HS-27A (cell line): Measurements from ENCODE around the gene DZIP1.
"Not testable (repeated sequence)": the region's sequence is repeated elsewhere in the genome, so short reads cannot be mapped to it uniquely, and the experiment has no call there.

Experiments
- DNase-seq: peaks from one replicate; pipeline ENCODE4 v3.0.0-alpha.2; 2012; ENCODE audit warnings: low read depth, missing footprints

Gene DZIP1

GRCh38 chr13:95644601-95645052, at the start of gene DZIP1:
DZIP1 (minus strand) TSS chr13:95644706; CDS start chr13:95642029, 2,677 bp downstream.
- DNase-seq = no peak

- DNase-seq = not testable (repeated sequence)
Measured at GRCh38 chr13:95690986-95691385, 46.5 kb upstream of the DZIP1 start.

- no peak for DNase-seq
Measured at GRCh38 chr13:95689582-95689926, 45.0 kb upstream of the DZIP1 start.

GRCh38 chr13:95684960-95685359, 40.5 kb upstream of the DZIP1 start:
- DNase-seq = not testable (repeated sequence)

GRCh38 chr13:95684418-95684817, 39.9 kb upstream of the DZIP1 start:
- DNase-seq = no peak

GRCh38 chr13:95679722-95680121, 35.2 kb upstream of the DZIP1 start:
- no peak for DNase-seq

GRCh38 chr13:95678967-95679366, 34.5 kb upstream of the DZIP1 start:
- DNase-seq = no peak

GRCh38 chr13:95677564-95678266, 33.2 kb upstream of the DZIP1 start:
- peak; percentile 7 for DNase-seq

GRCh38 chr13:95676762-95677563, 32.5 kb upstream of the DZIP1 start, which contains the start of gene DNAJC3:
DNAJC3 (plus strand) TSS chr13:95677139; CDS start chr13:95677256, 117 bp downstream.
- DNase-seq = peak; percentile 75

- peak; percentile 5 for DNase-seq
Measured at GRCh38 chr13:95676105-95676761, 31.7 kb upstream of the DZIP1 start.

GRCh38 chr13:95671597-95671996, 27.1 kb upstream of the DZIP1 start:
- DNase-seq = no peak

GRCh38 chr13:95667235-95667634, 22.7 kb upstream of the DZIP1 start:
- DNase-seq = not testable (repeated sequence)

GRCh38 chr13:95660981-95661581, 16.6 kb upstream of the DZIP1 start:
- no peak for DNase-seq

- DNase-seq = no peak
Measured at GRCh38 chr13:95659500-95659899, 15.0 kb upstream of the DZIP1 start.

- no peak for DNase-seq
Measured at GRCh38 chr13:95656386-95657015, 12.0 kb upstream of the DZIP1 start.

- no peak for DNase-seq
Measured at GRCh38 chr13:95652821-95653220, 8.3 kb upstream of the DZIP1 start.

- no peak for DNase-seq
Measured at GRCh38 chr13:95652244-95652764, 7.8 kb upstream of the DZIP1 start.

GRCh38 chr13:95650696-95651095, 6.2 kb upstream of the DZIP1 start:
- no peak for DNase-seq

- no peak for DNase-seq
Measured at GRCh38 chr13:95647321-95647720, 2.8 kb upstream of the DZIP1 start.

GRCh38 chr13:95643936-95644598, 439 bp downstream of the DZIP1 start:
- no peak for DNase-seq

GRCh38 chr13:95643571-95643935, 953 bp downstream of the DZIP1 start:
- DNase-seq = no peak
